K562 (cell line): ENCODE results near the gene TOR3A. TPM values are rescaled to one million over a fixed set of nuclear protein-coding genes. Genes with fewer than 3 reads are reported as not detected.

Experiments used
- ATF1 ChIP-seq, 2 experiments: fragments of 450-650 bp in 1 of 2; IDR thresholded peaks; 2 replicates each; pipeline ENCODE4 v1.6.1; 2016; ENCODE audit warnings: missing compliant biosample characterization in 1 of 2, missing genetic modification characterization in 1 of 2
- ATF3 ChIP-seq, 2 experiments: fragments of 450-650 bp in 1 of 2; sonication (generic) in 1 of 2; formaldehyde crosslinking in 1 of 2; IDR thresholded peaks in 1 of 2; conservative IDR thresholded peaks in 1 of 2; 2 replicates each; pipeline versions ENCODE4 v1.6.1 to v1.8.1; 2016 to 2023; ENCODE audit warnings: mild to moderate bottlenecking in 2 of 2, moderate library complexity in 2 of 2, inconsistent platforms in 1 of 2, missing genetic modification reagents in 1 of 2
- C11orf30 ChIP-seq: fragments of 450-650 bp; IDR thresholded peaks from 2 replicates; pipeline ENCODE4 v1.6.1; 2016; ENCODE audit warnings: low read depth, mild to moderate bottlenecking
- DDX20 ChIP-seq: fragments of 450-650 bp; IDR thresholded peaks from 2 replicates; pipeline ENCODE4 v1.6.1; 2016; ENCODE audit warnings: missing genetic modification characterization, low read depth, mild to moderate bottlenecking, missing compliant biosample characterization, moderate library complexity
- EGR1 ChIP-seq: fragments of 450-650 bp; conservative IDR thresholded peaks from 2 replicates; pipeline ENCODE4 v1.6.1; 2017; ENCODE audit warnings: mild to moderate bottlenecking
- FOXA3 ChIP-seq, 2 experiments: fragments of 450-650 bp in 1 of 2; sonication (generic) in 1 of 2; formaldehyde crosslinking; IDR thresholded peaks in 1 of 2; conservative IDR thresholded peaks in 1 of 2; 2 replicates each; pipeline versions ENCODE4 v1.4.0 to v1.8.0; 2020 to 2022; ENCODE audit warnings: mild to moderate bottlenecking in 2 of 2, missing genetic modification reagents in 1 of 2
- HNRNPH1 ChIP-seq: fragments of 200-400 bp; formaldehyde crosslinking; optimal IDR thresholded peaks from 2 replicates; pipeline ENCODE3; 2017; ENCODE audit warnings: low read depth, mild to moderate bottlenecking, low read length, moderate library complexity
- MGA ChIP-seq: fragments of 450-650 bp; IDR thresholded peaks from 2 replicates; pipeline ENCODE4 v1.6.1; 2016; ENCODE audit warnings: mild to moderate bottlenecking, moderate library complexity
- PURB ChIP-seq: sonication (generic); formaldehyde crosslinking; IDR thresholded peaks from 2 replicates; pipeline ENCODE4 v1.9.0; 2021; ENCODE audit warnings: low read depth, mild to moderate bottlenecking, missing genetic modification reagents
- XRCC4 ChIP-seq: IDR thresholded peaks from one replicate; pipeline ENCODE4 v1.6.1; 2011; ENCODE audit not compliant: insufficient read depth, insufficient read length; ENCODE audit errors: extremely low read depth
- ZBED1 ChIP-seq: IDR thresholded peaks from 2 replicates; pipeline ENCODE4 v1.6.1; 2014
- polyA plus RNA-seq, 8 experiments: library from polyadenylated mRNA; depleted of rRNA in 4 of 8; stranded (reverse) in 5 of 8; unstranded in 3 of 8; fragments of >200 nt; fragmentation: Nextera tagmentation in 2 of 8; fragmentation: Illumina TruSeq in 1 of 8; extraction: Ambion mirVana in 2 of 8; extraction: Trizol in 1 of 8; gene quantifications; 2 replicates each; pipeline versions ENCODE4 v1.2.1 to v1.2.3, GENCODE V29; 2011 to 2014; ENCODE audit warnings: inconsistent platforms in 1 of 8, missing spikeins in 1 of 8
- total RNA-seq, 7 experiments: library from RNA; depleted of rRNA in 6 of 7; stranded (reverse); fragments of >200 nt in 6 of 7; fragmentation: Illumina TruSeq in 2 of 7; extraction: Trizol in 2 of 7; gene quantifications; 2 replicates each; pipeline versions ENCODE4 v1.2.1 to v1.2.3, GENCODE V29; 2011 to 2021; ENCODE audit warnings: low replicate concordance in 1 of 7
- TF ChIP-seq, protein P1 (sequence below): fragments of 450-650 bp; IDR thresholded peaks from 2 replicates; pipeline ENCODE4 v1.6.1; 2018; ENCODE audit not compliant: partially characterized antibody

TOR3A gene
- total and polyA plus RNA-seq, 9 of the 15 experiments (the other 6 are each of a cell fraction or from before 2014, with no cell fraction given) = 7.9 to 94.5 (median 39.7) TPM

DNA sequence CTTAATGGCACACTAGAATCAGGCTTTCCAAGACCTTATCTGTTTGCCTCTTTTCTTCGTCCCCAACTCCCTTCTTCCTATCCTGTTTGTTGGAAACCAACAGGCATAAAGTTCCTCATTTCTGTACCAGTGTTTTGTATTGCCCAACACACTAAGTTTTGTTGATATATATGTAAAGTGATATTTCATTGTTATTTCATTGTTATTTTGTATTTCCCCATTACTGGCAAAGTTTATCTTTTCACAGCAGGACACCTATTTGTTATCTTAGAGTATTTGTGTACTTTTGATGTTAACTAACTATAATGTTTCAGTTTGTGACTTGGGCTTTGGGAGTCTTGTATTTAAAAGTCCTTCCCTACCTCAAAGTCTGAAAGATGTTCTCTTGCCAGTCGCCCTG is 29.1 kb upstream of the TOR3A start (continued):
- TF ChIP-seq MGA (no peak), C11orf30 (no peak), ATF3 (IDR thresholded peaks at IDR 0.05) (no peak), ATF3 (CRISPR knock-in tag; conservative IDR thresholded peaks at IDR 0.05) (no peak), HNRNPH1 (no peak), ZBED1 (no peak), FOXA3 (CRISPR knock-in tag; conservative IDR thresholded peaks at IDR 0.05 in 1 of 2, IDR thresholded peaks at IDR 0.05 in 1 of 2) (peak in 1 of 2 experiments; percentile 52; a peak in 2 of 4 replicates), XRCC4 (no peak), DDX20 (tag) (no peak), EGR1 (no peak), ATF1 (CRISPR knock-in tag; IDR thresholded peaks at IDR 0.05) (no peak), ATF1 (tag; IDR thresholded peaks at IDR 0.05) (no peak), PURB (CRISPR knock-in tag) (no peak)
- TF ChIP-seq, protein P1, sequence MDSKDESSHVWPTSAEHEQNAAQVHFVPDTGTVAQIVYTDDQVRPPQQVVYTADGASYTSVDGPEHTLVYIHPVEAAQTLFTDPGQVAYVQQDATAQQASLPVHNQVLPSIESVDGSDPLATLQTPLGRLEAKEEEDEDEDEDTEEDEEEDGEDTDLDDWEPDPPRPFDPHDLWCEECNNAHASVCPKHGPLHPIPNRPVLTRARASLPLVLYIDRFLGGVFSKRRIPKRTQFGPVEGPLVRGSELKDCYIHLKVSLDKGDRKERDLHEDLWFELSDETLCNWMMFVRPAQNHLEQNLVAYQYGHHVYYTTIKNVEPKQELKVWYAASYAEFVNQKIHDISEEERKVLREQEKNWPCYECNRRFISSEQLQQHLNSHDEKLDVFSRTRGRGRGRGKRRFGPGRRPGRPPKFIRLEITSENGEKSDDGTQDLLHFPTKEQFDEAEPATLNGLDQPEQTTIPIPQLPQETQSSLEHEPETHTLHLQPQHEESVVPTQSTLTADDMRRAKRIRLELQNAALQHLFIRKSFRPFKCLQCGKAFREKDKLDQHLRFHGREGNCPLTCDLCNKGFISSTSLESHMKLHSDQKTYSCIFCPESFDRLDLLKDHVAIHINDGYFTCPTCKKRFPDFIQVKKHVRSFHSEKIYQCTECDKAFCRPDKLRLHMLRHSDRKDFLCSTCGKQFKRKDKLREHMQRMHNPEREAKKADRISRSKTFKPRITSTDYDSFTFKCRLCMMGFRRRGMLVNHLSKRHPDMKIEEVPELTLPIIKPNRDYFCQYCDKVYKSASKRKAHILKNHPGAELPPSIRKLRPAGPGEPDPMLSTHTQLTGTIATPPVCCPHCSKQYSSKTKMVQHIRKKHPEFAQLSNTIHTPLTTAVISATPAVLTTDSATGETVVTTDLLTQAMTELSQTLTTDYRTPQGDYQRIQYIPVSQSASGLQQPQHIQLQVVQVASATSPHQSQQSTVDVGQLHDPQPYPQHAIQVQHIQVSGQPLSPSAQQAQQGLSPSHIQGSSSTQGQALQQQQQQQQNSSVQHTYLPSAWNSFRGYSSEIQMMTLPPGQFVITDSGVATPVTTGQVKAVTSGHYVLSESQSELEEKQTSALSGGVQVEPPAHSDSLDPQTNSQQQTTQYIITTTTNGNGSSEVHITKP = no peak
